Activated naive CD8-positive, alpha-beta T cell treated with anti-CD3 and anti-CD28 coated beads, Interleukin-2, amount 50 U/mL, for 24 hours (primary cell): Measurements from ENCODE around the gene EHF.
"Not testable (repeated sequence)": the region's sequence is repeated elsewhere in the genome, so short reads cannot be mapped to it uniquely, and the experiment has no call there.

Experiments used
- ATAC-seq: fragments of 150-1000 bp; cut with Tn5 transposase; one replicate; pipeline ENCODE4 v1.10.0; 2021
- DNase-seq: peaks from one replicate; pipeline ENCODE4 v3.0.0; 2021
- H3K27ac Mint-ChIP-seq: one replicate; pipeline ENCODE4 v1.8.0; 2021; ENCODE audit warnings: mild to moderate bottlenecking, mixed read lengths
- H3K27me3 Mint-ChIP-seq: one replicate; pipeline ENCODE4 v1.8.0; 2021; ENCODE audit warnings: mixed read lengths
- H3K36me3 Mint-ChIP-seq: one replicate; pipeline ENCODE4 v1.8.0; 2021; ENCODE audit warnings: low read depth, mixed read lengths
- H3K4me1 Mint-ChIP-seq: one replicate; pipeline ENCODE4 v1.8.0; 2021; ENCODE audit warnings: mixed read lengths
- H3K4me3 Mint-ChIP-seq: one replicate; pipeline ENCODE4 v1.8.0; 2021; ENCODE audit warnings: mild to moderate bottlenecking, moderate library complexity, mixed read lengths
- H3K9me3 Mint-ChIP-seq: one replicate; pipeline ENCODE4 v1.8.0; 2021; ENCODE audit warnings: mixed read lengths

The EHF gene

GRCh38 chr11:34671117-34671516 is 50.2 kb downstream of the EHF start:
- no peaks in the 10 kb centered on the region for H3K4me1 Mint-ChIP-seq
- no peaks in the 10 kb centered on the region for H3K36me3 Mint-ChIP-seq
- peaks cover 39% of the 10 kb centered on the region for H3K27me3 Mint-ChIP-seq
- ATAC-seq (no peak), DNase-seq (no peak)
- H3K27ac Mint-ChIP-seq = no peak overlapping the region
- H3K4me3 Mint-ChIP-seq = no peak overlapping the region
- H3K9me3 Mint-ChIP-seq = peaks cover 5% of the 10 kb centered on the region

DNA sequence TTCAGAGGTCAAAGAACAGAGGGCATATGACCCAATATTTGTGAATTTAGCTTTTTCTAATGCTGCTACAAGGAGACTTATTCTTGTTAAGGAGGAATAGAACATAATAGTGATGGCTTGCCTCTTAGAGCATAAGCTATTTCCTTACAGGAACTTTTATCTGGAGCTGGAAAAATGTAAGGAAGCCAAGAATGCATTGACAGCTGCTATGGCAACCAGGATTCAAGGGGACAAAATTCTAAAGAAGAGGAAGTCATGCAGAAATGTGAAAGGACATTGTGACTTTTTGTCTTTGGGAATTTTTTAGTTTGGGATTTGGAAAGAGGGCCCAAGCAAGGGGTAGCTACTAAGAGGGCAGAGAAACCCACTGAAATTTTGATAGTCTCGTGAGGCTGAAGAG is 51.1 kb downstream of the EHF start:
- ATAC-seq (no peak), DNase-seq (no peak)
- no peaks in the 10 kb centered on the region for H3K36me3 Mint-ChIP-seq
- H3K27ac Mint-ChIP-seq = no peak overlapping the region
- no peak overlapping the region for H3K4me3 Mint-ChIP-seq
- H3K27me3 Mint-ChIP-seq = peaks cover 38% of the 10 kb centered on the region
- H3K9me3 Mint-ChIP-seq = peaks cover 5% of the 10 kb centered on the region
- H3K4me1 Mint-ChIP-seq = no peaks in the 10 kb centered on the region

- Mint-ChIP-seq H3K27ac (no peak overlapping the region), H3K9me3 (peaks cover 5% of the 10 kb centered on the region), H3K4me3 (no peak overlapping the region), H3K4me1 (no peaks in the 10 kb centered on the region), H3K36me3 (no peaks in the 10 kb centered on the region), H3K27me3 (peaks cover 29% of the 10 kb centered on the region)
- ATAC-seq (no peak), DNase-seq (no peak)
These were observed 53.1 kb downstream of the EHF start for GRCh38 chr11:34674038-34674437.

- H3K4me3 Mint-ChIP-seq = no peak overlapping the region
- no peaks in the 10 kb centered on the region for H3K4me1 Mint-ChIP-seq
- H3K27me3 Mint-ChIP-seq = peaks cover 30% of the 10 kb centered on the region
- DNase-seq (no peak), ATAC-seq (no peak)
- no peak overlapping the region for H3K27ac Mint-ChIP-seq
- peaks cover 5% of the 10 kb centered on the region for H3K9me3 Mint-ChIP-seq
- H3K36me3 Mint-ChIP-seq = no peaks in the 10 kb centered on the region
These were observed 55.3 kb downstream of the EHF start for GRCh38 chr11:34676227-34676626.

- Mint-ChIP-seq H3K4me1 (no peaks in the 10 kb centered on the region), H3K9me3 (no peaks in the 10 kb centered on the region), H3K27ac (no peak overlapping the region), H3K4me3 (no peak overlapping the region), H3K36me3 (no peaks in the 10 kb centered on the region), H3K27me3 (peaks cover 24% of the 10 kb centered on the region)
- ATAC-seq (no peak), DNase-seq (no peak)
These were observed 58.8 kb downstream of the EHF start for GRCh38 chr11:34679681-34680080.

- DNase-seq = no peak
- no peaks in the 10 kb centered on the region for H3K9me3 Mint-ChIP-seq
- H3K4me3 Mint-ChIP-seq = no peak overlapping the region
- no peaks in the 10 kb centered on the region for H3K4me1 Mint-ChIP-seq
- no peak for ATAC-seq
- no peak overlapping the region for H3K27ac Mint-ChIP-seq
- H3K27me3 Mint-ChIP-seq = peaks cover 19% of the 10 kb centered on the region
- no peaks in the 10 kb centered on the region for H3K36me3 Mint-ChIP-seq
These were observed 59.3 kb downstream of the EHF start for GRCh38 chr11:34680206-34680605.

DNA sequence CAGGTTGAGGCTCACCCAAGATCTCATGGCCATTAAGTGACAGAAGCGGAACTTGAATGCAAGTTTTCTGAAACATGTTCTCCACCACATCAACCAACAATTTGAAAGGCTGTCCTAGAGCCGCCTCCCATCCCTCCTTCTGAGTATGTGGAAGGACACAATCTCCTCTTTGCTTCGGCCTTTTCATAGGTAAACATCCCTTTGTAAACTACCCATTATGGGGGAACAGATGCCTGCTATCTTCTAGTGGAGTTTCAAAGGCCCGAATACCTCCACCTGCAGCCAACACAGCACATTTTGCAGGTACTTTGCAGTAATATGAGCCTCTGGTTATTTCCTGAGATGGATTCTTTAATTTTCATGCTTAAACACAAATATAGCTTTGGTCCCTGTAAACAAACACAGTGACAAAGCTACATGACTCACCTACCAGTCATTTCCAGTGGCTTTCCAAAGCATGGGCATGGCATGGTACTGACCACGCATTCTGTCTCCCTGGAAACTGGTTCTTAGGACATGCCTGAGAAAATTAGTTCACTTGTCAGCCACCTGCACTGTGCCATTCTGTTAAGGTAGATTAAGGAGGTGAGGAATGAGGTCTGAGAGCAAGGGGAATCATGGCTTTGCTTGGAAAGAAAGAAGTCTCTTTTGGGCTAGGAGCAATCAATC is 60.2 kb downstream of the EHF start:
- no peaks in the 10 kb centered on the region for H3K36me3 Mint-ChIP-seq
- no peaks in the 10 kb centered on the region for H3K9me3 Mint-ChIP-seq
- DNase-seq = no peak
- no peaks in the 10 kb centered on the region for H3K4me1 Mint-ChIP-seq
- H3K27ac Mint-ChIP-seq = no peak overlapping the region
- no peak for ATAC-seq
- peaks cover 14% of the 10 kb centered on the region for H3K27me3 Mint-ChIP-seq
- no peak overlapping the region for H3K4me3 Mint-ChIP-seq

DNA sequence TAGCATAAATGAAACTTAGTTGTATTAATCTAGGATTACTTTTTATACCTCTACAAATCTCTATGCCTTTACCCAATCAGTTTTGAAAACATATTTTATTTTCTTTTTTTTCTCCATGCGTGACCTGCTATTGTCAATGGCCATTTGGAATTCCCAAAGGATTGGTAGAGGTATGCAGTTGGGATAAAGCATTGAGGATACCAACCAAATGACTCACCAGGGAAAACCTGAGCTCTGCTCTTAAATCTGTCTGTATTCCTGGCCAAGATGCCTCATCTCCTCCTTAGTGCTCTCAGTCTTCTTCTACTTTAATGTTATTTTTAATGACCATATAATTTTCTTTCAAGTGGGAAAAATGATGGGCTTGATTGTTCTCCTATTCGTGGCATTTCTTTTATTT is 61.9 kb downstream of the EHF start:
- H3K27ac Mint-ChIP-seq = no peak overlapping the region
- DNase-seq (no peak), ATAC-seq (no peak)
- H3K27me3 Mint-ChIP-seq = peaks cover 8% of the 10 kb centered on the region
- H3K9me3 Mint-ChIP-seq = no peaks in the 10 kb centered on the region
- no peaks in the 10 kb centered on the region for H3K36me3 Mint-ChIP-seq
- no peaks in the 10 kb centered on the region for H3K4me1 Mint-ChIP-seq
- no peak overlapping the region for H3K4me3 Mint-ChIP-seq

- Mint-ChIP-seq H3K27ac (no peak overlapping the region), H3K36me3 (no peaks in the 10 kb centered on the region), H3K27me3 (peaks cover 8% of the 10 kb centered on the region), H3K9me3 (no peaks in the 10 kb centered on the region), H3K4me1 (no peaks in the 10 kb centered on the region), H3K4me3 (no peak overlapping the region)
- DNase-seq (no peak), ATAC-seq (no peak)
These were observed 62.5 kb downstream of the EHF start for GRCh38 chr11:34683396-34683795.

DNA sequence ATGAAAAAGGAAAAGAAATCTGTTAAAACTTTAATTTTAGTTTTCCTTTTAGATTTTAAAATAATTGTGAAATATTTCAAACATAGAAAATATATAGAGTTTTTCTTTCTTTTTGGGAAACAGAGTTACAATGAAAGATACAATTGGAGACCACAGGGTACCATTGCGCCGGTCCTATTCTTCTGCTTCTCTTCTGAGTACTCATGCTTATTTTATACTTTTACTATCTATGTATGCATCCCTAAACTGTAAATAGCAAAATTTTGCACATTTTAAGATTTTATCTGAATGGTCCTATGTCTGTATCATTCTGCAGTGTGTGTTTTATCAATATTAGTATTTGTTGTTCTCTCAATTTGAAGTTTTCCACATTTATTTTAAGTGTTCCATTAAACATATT is 65.0 kb downstream of the EHF start:
- no peaks in the 10 kb centered on the region for H3K27me3 Mint-ChIP-seq
- DNase-seq = no peak
- H3K4me1 Mint-ChIP-seq = no peaks in the 10 kb centered on the region
- H3K9me3 Mint-ChIP-seq = no peaks in the 10 kb centered on the region
- no peak overlapping the region for H3K4me3 Mint-ChIP-seq
- no peak overlapping the region for H3K27ac Mint-ChIP-seq
- H3K36me3 Mint-ChIP-seq = no peaks in the 10 kb centered on the region
- no peak for ATAC-seq

DNA sequence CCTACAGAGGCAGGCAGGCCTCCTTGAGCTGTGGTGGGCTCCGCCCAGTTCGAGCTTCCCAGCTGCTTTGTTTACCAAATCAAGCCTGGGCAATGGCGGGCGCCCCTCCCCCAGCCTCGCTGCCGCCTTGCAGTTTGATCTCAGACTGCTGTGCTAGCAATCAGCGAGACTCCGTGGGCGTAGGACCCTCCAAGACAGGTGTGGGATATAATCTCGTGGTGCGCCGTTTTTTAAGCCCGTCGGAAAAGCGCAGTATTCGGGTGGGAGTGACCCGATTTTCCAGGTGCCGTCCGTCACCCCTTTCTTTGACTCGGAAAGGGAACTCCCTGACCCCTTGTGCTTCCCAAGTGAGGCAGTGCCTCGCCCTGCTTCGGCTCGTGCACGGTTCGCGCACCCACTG is 71.4 kb downstream of the EHF start:
- H3K4me1 Mint-ChIP-seq, H3K36me3 Mint-ChIP-seq, H3K27ac Mint-ChIP-seq, ATAC-seq, H3K9me3 Mint-ChIP-seq, H3K4me3 Mint-ChIP-seq, DNase-seq: not testable (repeated sequence)
- H3K27me3 Mint-ChIP-seq = peaks cover 25% of the 10 kb centered on the region

GRCh38 chr11:34696862-34697261 is 76.0 kb downstream of the EHF start:
- H3K36me3 Mint-ChIP-seq = no peaks in the 10 kb centered on the region
- no peak for DNase-seq
- H3K4me3 Mint-ChIP-seq = no peak overlapping the region
- H3K9me3 Mint-ChIP-seq = peaks cover 8% of the 10 kb centered on the region
- no peak overlapping the region for H3K27ac Mint-ChIP-seq
- H3K4me1 Mint-ChIP-seq = no peaks in the 10 kb centered on the region
- H3K27me3 Mint-ChIP-seq = peaks cover 25% of the 10 kb centered on the region
- no peak for ATAC-seq

GRCh38 chr11:34706709-34707461 is 86.0 kb downstream of the EHF start:
- Mint-ChIP-seq H3K9me3 (peaks cover 11% of the 10 kb centered on the region), H3K27me3 (peaks cover 2% of the 10 kb centered on the region), H3K27ac (no peak overlapping the region), H3K4me1 (no peaks in the 10 kb centered on the region), H3K4me3 (no peak overlapping the region), H3K36me3 (peaks cover under 1% of the 10 kb centered on the region)
- ATAC-seq (no peak), DNase-seq (no peak)

GRCh38 chr11:34707462-34707840 is 86.6 kb downstream of the EHF start:
- no peaks in the 10 kb centered on the region for H3K4me1 Mint-ChIP-seq
- H3K4me3 Mint-ChIP-seq = no peak overlapping the region
- no peak for ATAC-seq
- peaks cover 2% of the 10 kb centered on the region for H3K36me3 Mint-ChIP-seq
- H3K27ac Mint-ChIP-seq = no peak overlapping the region
- DNase-seq = no peak
- peaks cover 17% of the 10 kb centered on the region for H3K9me3 Mint-ChIP-seq
- peaks cover 2% of the 10 kb centered on the region for H3K27me3 Mint-ChIP-seq
